HepG2 (cell line): ENCODE measurements around the gene PASK. TPM values are rescaled to one million over a fixed set of nuclear protein-coding genes. Genes with fewer than 3 reads are reported as not detected.

ENCODE experiments used
- ATAC-seq: fragments of 200-7000 bp; cut with Tn5 transposase; 3 replicates; pipeline ENCODE4 v1.9.1; 2020; ENCODE audit warnings: mild to moderate bottlenecking, moderate library complexity
- BruUV-seq: library from RNA; stranded (reverse); fragments of 400-500 nt; replicated peaks from 2 replicates; lab custom pipeline; 2021; lab: Mats Ljungman, UMichigan
- CTCF ChIA-PET: fragments of 300-600 bp; formaldehyde crosslinking; extraction: SDS; loops from one replicate; lab custom pipeline; 2021; ENCODE audit warnings: low total read pairs, inconsistent platforms, low intra/inter-chr PET ratio; lab: Yijun Ruan, JAX
- POLR2A ChIA-PET: fragments of 350-600 bp; sonication (Branson Sonifier 250); formaldehyde crosslinking; loops from one replicate; lab custom pipeline; 2020; ENCODE audit warnings: antibody characterized with exemption, inconsistent platforms; lab: Yijun Ruan, JAX
- DNase-seq: peaks from one replicate; pipeline ENCODE4 v3.0.0-alpha.2; 2015; ENCODE audit warnings: low spot score
- FAIRE-seq: peaks from 3 replicates; lab custom pipeline; 2011; peaks lifted over from hg19 to GRCh38; lab: Jason Lieb, UNC
- H2AFZ ChIP-seq: one replicate; pipeline ENCODE4 v1.6.1; 2011; ENCODE audit warnings: low read length, inconsistent platforms
- H3K27ac ChIP-seq: fragments of 300-600 bp; 3 replicates; pipeline ENCODE4 v1.8.0; 2011; ENCODE audit warnings: mixed run types, mild to moderate bottlenecking, mixed read lengths, low read length, inconsistent platforms; ENCODE audit not compliant: insufficient read depth; ENCODE audit errors: extremely low read length
- H3K27me3 ChIP-seq, 2 experiments: fragments of 200-600 bp in 1 of 2; 2 replicates in 1 of 2; 3 replicates in 1 of 2; pipeline versions ENCODE4 v1.6.0 to v1.8.0; 2011; ENCODE audit warnings: low read length in 2 of 2, mild to moderate bottlenecking in 2 of 2, moderate library complexity in 2 of 2, inconsistent platforms in 1 of 2; ENCODE audit not compliant: insufficient read depth in 2 of 2, control insufficient read depth in 1 of 2
- H3K36me3 ChIP-seq, 2 experiments: fragments of 200-600 bp in 1 of 2; replicated peaks in 1 of 2; 2 replicates in 1 of 2; 3 replicates in 1 of 2; pipeline versions ENCODE4 v1.5.1 to v1.8.0; 2011; ENCODE audit warnings: low read length in 2 of 2, inconsistent platforms in 1 of 2; ENCODE audit not compliant: insufficient read depth in 2 of 2, control insufficient read depth in 1 of 2
- H3K4me1 ChIP-seq: 2 replicates; pipeline ENCODE4 v1.5.1; 2012; ENCODE audit warnings: low read length, inconsistent platforms; ENCODE audit not compliant: insufficient read depth
- H3K4me2 ChIP-seq: 2 replicates; pipeline ENCODE4 v1.6.0; 2011; ENCODE audit warnings: low read depth, low read length, inconsistent platforms
- H3K4me3 ChIP-seq, 3 experiments: fragments of 200-600 bp in 1 of 3; sonication (generic), shearing (Covaris generic) in 1 of 3; replicated peaks in 1 of 3; 2 replicates each; pipeline ENCODE4 v1.5.1; 2011 to 2016; ENCODE audit warnings: low read length in 3 of 3, inconsistent platforms in 2 of 3, low read depth in 2 of 3, mild to moderate bottlenecking in 2 of 3, control low read depth in 1 of 3, mixed read lengths in 1 of 3; ENCODE audit not compliant: insufficient read depth in 1 of 3
- H3K79me2 ChIP-seq: one replicate; pipeline ENCODE4 v1.6.1; 2011; ENCODE audit warnings: low read length, inconsistent platforms; ENCODE audit not compliant: insufficient read depth
- H3K9ac ChIP-seq: 2 replicates; pipeline ENCODE4 v1.6.0; 2011; ENCODE audit warnings: mild to moderate bottlenecking, low read depth, low read length, inconsistent platforms; ENCODE audit not compliant: insufficient read depth
- H3K9me3 ChIP-seq: 2 replicates; pipeline ENCODE4 v1.5.1; 2012; ENCODE audit warnings: mild to moderate bottlenecking, low read length
- H4K20me1 ChIP-seq: 2 replicates; pipeline ENCODE4 v1.6.0; 2011; ENCODE audit warnings: inconsistent platforms, mild to moderate bottlenecking, low read length, moderate library complexity; ENCODE audit not compliant: insufficient read depth
- BHLHE40 ChIP-seq: IDR thresholded peaks from 2 replicates; pipeline ENCODE4 v1.6.1; 2011; ENCODE audit warnings: low read length, improper control_type of control experiment
- HNRNPLL ChIP-seq: fragments of 200-400 bp; formaldehyde crosslinking; IDR thresholded peaks from 2 replicates; pipeline ENCODE4 v1.6.1; 2017; ENCODE audit warnings: mild to moderate bottlenecking, low read depth, low read length; ENCODE audit not compliant: poor library complexity, severe bottlenecking
- KAT2B ChIP-seq: fragments of 150-350 bp; IDR thresholded peaks from 2 replicates; pipeline ENCODE4 v1.6.1; 2014; ENCODE audit warnings: low read depth, low read length, borderline replicate concordance
- KDM5A ChIP-seq: fragments of 200-600 bp; sonication (generic); IDR thresholded peaks from 2 replicates; pipeline ENCODE4 v1.7.0; 2018; ENCODE audit warnings: antibody characterized with exemption, mild to moderate bottlenecking, low read length, borderline replicate concordance
- REPIN1 ChIP-seq: sonication (generic); formaldehyde crosslinking; IDR thresholded peaks from 2 replicates; pipeline ENCODE4 v1.8.0; 2022; ENCODE audit warnings: missing genetic modification reagents, low read depth, mild to moderate bottlenecking, borderline replicate concordance
- ZNF235 ChIP-seq: sonication (generic); formaldehyde crosslinking; IDR thresholded peaks from 2 replicates; pipeline ENCODE4 v1.8.1; 2023; ENCODE audit warnings: mild to moderate bottlenecking, missing genetic modification reagents, borderline replicate concordance
- ZNF530 ChIP-seq: sonication (generic); formaldehyde crosslinking; IDR thresholded peaks from 2 replicates; pipeline ENCODE4 v1.5.0; 2020; ENCODE audit warnings: low read depth, mild to moderate bottlenecking, missing genetic modification reagents
- ZNF772 ChIP-seq: sonication (generic); formaldehyde crosslinking; IDR thresholded peaks from 2 replicates; pipeline ENCODE4 v1.5.0; 2020; ENCODE audit warnings: mild to moderate bottlenecking, missing genetic modification reagents
- ZSCAN21 ChIP-seq: sonication (generic); formaldehyde crosslinking; IDR thresholded peaks from 2 replicates; pipeline ENCODE4 v1.8.0; 2022; ENCODE audit warnings: mild to moderate bottlenecking, missing genetic modification reagents, moderate library complexity, borderline replicate concordance
- WGBS: methylation state at CpG from one replicate; pipeline ENCODE4 v1.1.6; 2017; ENCODE audit warnings: low lambda C conversion rate; 5-methylcytosine and 5-hydroxymethylcytosine counted together
- in situ Hi-C: cut with HindIII; loops from 2 replicates; pipeline ENCODE4 v1.10.0; 2017; ENCODE audit warnings: low pct_unique_long_range_greater_than_20kb; ENCODE audit not compliant: extremely low pct_ligation_motif_present
- intact Hi-C: fragments of 100-400 bp; cut with micrococcal nuclease; formaldehyde crosslinking; loops from one replicate; pipeline ENCODE4 v1.10.0; 2022; ENCODE audit not compliant: unreplicated experiment
- polyA plus RNA-seq, 8 experiments: library from polyadenylated mRNA; depleted of rRNA in 3 of 8; stranded (reverse) in 7 of 8; unstranded in 1 of 8; fragments of >200 nt; fragmentation: Illumina TruSeq in 4 of 8; extraction: Trizol in 4 of 8; gene quantifications; 2 replicates each; pipeline versions ENCODE4 v1.2.1 to v1.2.3, GENCODE V29; 2011 to 2016; ENCODE audit warnings: low read depth in 4 of 8, missing spikeins in 1 of 8, mixed read lengths in 1 of 8; ENCODE audit not compliant: insufficient read depth in 1 of 8
- total RNA-seq, 5 experiments: library from RNA; depleted of rRNA; stranded (reverse); fragments of >200 nt; fragmentation: Illumina TruSeq; extraction: Trizol; gene quantifications; 2 replicates each; pipeline ENCODE4 v1.2.3, GENCODE V29; 2016; ENCODE audit warnings: low read depth in 1 of 5
- TF ChIP-seq, protein P1 (sequence below): sonication (generic); formaldehyde crosslinking; IDR thresholded peaks from 2 replicates; pipeline ENCODE4 v1.8.1; 2023; ENCODE audit warnings: missing genetic modification reagents, inconsistent platforms, borderline replicate concordance
- TF ChIP-seq, protein P2 (sequence below): sonication (generic); formaldehyde crosslinking; IDR thresholded peaks from 2 replicates; pipeline ENCODE4 v1.4.0; 2020; ENCODE audit warnings: missing genetic modification reagents, borderline replicate concordance
- TF ChIP-seq, protein P3 (sequence below): sonication (generic); formaldehyde crosslinking; IDR thresholded peaks from one replicate; pipeline ENCODE4 v1.5.1; 2020; ENCODE audit warnings: mild to moderate bottlenecking, missing genetic modification reagents; ENCODE audit errors: not compliant biosample characterization

PASK gene
- total and polyA plus RNA-seq, 2 of the 13 experiments (the other 11 are each of a cell fraction or from before 2014, with no cell fraction given) = 6.9 to 17.0 TPM

DNA sequence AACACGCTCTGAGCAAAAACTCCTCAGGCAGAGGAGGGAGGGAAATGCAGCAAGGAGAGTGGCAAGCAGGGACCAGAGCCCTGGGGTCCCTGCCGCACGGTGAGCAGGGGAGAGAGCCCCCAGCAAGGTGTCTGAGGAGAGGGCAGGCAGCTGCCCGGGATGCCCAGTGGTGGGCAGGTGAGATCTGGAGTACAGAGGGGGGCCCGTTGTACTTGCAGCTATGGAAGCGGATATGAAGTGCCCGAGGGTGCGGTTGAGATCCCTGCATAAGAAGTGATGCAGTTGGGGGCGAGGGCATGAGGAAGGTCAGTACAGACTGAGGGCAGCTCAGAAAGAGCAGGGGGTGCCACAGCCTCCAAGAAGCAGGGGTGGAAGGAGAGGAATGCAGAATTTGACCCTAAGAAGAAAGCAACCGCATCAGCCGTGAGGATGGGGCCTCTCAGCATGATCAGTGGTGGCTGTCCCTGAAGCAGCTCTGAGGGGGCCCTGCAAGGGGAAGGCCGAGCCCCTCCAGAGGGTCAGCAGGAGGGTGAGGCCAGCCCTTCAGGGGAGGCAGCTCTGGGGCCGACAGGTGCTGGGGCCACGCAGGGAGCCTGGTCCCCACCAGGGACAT lies 76.6 kb downstream of the PASK start:
- H4K20me1 ChIP-seq = no peaks in the 10 kb centered on the region; the same call in 1 of the 2 replicates
- no TSS peak for BruUV-seq
- POLR2A ChIA-PET = interaction anchor here (1.4 kb wide), 1 partner anchor 77 kb away, joined by 4 read pairs; the partner anchor contains the start of gene PASK
- peaks cover 1 to 4% of the 10 kb centered on the region in 2 experiments; a peak in 1 of 5 replicates for H3K36me3 ChIP-seq
- intact Hi-C loops (no loop called here), in situ Hi-C loops (no loop called here)
- H3K79me2 ChIP-seq = no peaks in the 10 kb centered on the region
- WGBS = 67% methylated on average over 12 of the region's 14 CpGs
- H3K4me3 ChIP-seq = no peak overlapping the region
- no peak for FAIRE-seq
- H2AFZ ChIP-seq = no peak overlapping the region
- H3K4me1 ChIP-seq = peaks cover 23% of the 10 kb centered on the region; the same call in 1 of the 2 replicates
- H3K27me3 ChIP-seq = peaks cover 15 to 30% of the 10 kb centered on the region in 2 experiments
- CTCF ChIA-PET = no interaction called here
- ATAC-seq = peak; percentile 13
- H3K27ac ChIP-seq = no peak overlapping the region
- H3K9me3 ChIP-seq = no peaks in the 10 kb centered on the region
- DNase-seq = no peak
- H3K4me2 ChIP-seq = no peak overlapping the region
- H3K9ac ChIP-seq = no peak overlapping the region
- TF ChIP-seq, protein P1, sequence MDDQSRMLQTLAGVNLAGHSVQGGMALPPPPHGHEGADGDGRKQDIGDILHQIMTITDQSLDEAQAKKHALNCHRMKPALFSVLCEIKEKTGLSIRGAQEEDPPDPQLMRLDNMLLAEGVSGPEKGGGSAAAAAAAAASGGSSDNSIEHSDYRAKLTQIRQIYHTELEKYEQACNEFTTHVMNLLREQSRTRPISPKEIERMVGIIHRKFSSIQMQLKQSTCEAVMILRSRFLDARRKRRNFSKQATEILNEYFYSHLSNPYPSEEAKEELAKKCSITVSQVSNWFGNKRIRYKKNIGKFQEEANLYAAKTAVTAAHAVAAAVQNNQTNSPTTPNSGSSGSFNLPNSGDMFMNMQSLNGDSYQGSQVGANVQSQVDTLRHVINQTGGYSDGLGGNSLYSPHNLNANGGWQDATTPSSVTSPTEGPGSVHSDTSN = no peak
- TF ChIP-seq, protein P2, sequence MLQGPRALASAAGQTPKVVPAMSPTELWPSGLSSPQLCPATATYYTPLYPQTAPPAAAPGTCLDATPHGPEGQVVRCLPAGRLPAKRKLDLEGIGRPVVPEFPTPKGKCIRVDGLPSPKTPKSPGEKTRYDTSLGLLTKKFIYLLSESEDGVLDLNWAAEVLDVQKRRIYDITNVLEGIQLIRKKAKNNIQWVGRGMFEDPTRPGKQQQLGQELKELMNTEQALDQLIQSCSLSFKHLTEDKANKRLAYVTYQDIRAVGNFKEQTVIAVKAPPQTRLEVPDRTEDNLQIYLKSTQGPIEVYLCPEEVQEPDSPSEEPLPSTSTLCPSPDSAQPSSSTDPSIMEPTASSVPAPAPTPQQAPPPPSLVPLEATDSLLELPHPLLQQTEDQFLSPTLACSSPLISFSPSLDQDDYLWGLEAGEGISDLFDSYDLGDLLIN (CRISPR knock-in tag) = no peak
- TF ChIP-seq ZNF772 (CRISPR knock-in tag) (no peak), KDM5A (no peak), BHLHE40 (no peak), REPIN1 (CRISPR knock-in tag) (no peak), HNRNPLL (no peak), KAT2B (no peak), ZSCAN21 (CRISPR knock-in tag) (no peak), ZNF235 (CRISPR knock-in tag) (no peak), ZNF530 (no peak)
- TF ChIP-seq, protein P3, sequence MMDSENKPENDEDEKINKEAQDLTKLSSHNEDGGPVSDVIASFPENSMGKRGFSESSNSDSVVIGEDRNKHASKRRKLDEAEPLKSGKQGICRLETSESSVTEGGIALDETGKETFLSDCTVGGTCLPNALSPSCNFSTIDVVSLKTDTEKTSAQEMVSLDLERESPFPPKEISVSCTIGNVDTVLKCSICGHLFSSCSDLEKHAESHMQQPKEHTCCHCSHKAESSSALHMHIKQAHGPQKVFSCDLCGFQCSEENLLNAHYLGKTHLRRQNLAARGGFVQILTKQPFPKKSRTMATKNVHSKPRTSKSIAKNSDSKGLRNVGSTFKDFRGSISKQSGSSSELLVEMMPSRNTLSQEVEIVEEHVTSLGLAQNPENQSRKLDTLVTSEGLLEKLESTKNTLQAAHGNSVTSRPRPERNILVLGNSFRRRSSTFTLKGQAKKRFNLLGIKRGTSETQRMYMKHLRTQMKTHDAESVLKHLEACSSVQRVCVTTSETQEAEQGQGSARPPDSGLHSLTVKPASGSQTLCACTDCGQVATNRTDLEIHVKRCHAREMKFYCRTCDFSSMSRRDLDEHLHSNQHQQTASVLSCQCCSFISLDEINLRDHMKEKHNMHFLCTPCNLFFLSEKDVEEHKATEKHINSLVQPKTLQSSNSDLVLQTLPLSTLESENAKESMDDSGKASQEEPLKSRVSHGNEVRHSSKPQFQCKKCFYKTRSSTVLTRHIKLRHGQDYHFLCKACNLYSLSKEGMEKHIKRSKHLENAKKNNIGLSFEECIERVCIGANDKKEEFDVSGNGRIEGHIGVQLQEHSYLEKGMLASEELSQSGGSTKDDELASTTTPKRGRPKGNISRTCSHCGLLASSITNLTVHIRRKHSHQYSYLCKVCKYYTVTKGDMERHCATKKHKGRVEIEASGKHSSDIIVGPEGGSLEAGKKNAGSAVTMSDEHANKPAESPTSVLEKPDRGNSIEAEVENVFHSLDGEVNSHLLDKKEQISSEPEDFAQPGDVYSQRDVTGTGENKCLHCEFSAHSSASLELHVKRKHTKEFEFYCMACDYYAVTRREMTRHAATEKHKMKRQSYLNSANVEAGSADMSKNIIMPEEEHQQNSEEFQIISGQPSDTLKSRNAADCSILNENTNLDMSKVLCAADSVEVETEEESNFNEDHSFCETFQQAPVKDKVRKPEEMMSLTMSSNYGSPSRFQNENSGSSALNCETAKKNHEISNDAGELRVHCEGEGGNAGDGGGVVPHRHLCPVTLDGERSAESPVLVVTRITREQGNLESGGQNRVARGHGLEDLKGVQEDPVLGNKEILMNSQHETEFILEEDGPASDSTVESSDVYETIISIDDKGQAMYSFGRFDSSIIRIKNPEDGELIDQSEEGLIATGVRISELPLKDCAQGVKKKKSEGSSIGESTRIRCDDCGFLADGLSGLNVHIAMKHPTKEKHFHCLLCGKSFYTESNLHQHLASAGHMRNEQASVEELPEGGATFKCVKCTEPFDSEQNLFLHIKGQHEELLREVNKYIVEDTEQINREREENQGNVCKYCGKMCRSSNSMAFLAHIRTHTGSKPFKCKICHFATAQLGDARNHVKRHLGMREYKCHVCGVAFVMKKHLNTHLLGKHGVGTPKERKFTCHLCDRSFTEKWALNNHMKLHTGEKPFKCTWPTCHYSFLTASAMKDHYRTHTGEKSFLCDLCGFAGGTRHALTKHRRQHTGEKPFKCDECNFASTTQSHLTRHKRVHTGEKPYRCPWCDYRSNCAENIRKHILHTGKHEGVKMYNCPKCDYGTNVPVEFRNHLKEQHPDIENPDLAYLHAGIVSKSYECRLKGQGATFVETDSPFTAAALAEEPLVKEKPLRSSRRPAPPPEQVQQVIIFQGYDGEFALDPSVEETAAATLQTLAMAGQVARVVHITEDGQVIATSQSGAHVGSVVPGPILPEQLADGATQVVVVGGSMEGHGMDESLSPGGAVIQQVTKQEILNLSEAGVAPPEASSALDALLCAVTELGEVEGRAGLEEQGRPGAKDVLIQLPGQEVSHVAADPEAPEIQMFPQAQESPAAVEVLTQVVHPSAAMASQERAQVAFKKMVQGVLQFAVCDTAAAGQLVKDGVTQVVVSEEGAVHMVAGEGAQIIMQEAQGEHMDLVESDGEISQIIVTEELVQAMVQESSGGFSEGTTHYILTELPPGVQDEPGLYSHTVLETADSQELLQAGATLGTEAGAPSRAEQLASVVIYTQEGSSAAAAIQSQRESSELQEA (CRISPR knock-in tag) = no peak
